ENCODE data around the gene PDE7B. TPM values are rescaled to one million over a fixed set of nuclear protein-coding genes. Genes with fewer than 3 reads are reported as not detected.

The PDE7B gene
- total RNA-seq, 1 donor from 2014 or later, result 0.05 TPM

GRCh38 chr6:135993361-135993760 is 141.9 kb downstream of the PDE7B start:
- DNase-seq (ENCODE audit: low spot score), result no peak
- H3K4me3 Mint-ChIP-seq (ENCODE audit: unreplicated experiment), result no peak overlapping the region
- TF ChIP-seq, protein P1, sequence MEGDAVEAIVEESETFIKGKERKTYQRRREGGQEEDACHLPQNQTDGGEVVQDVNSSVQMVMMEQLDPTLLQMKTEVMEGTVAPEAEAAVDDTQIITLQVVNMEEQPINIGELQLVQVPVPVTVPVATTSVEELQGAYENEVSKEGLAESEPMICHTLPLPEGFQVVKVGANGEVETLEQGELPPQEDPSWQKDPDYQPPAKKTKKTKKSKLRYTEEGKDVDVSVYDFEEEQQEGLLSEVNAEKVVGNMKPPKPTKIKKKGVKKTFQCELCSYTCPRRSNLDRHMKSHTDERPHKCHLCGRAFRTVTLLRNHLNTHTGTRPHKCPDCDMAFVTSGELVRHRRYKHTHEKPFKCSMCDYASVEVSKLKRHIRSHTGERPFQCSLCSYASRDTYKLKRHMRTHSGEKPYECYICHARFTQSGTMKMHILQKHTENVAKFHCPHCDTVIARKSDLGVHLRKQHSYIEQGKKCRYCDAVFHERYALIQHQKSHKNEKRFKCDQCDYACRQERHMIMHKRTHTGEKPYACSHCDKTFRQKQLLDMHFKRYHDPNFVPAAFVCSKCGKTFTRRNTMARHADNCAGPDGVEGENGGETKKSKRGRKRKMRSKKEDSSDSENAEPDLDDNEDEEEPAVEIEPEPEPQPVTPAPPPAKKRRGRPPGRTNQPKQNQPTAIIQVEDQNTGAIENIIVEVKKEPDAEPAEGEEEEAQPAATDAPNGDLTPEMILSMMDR (IDR thresholded peaks at IDR 0.05), result no peak
- H3K9me3 Mint-ChIP-seq (ENCODE audit: low read depth), result no peaks in the 10 kb centered on the region
- H3K27me3 Mint-ChIP-seq (ENCODE audit: low read depth), result no peaks in the 10 kb centered on the region
- H3K4me1 Mint-ChIP-seq (ENCODE audit: low read depth), result peaks cover 9% of the 10 kb centered on the region
- H3K27ac Mint-ChIP-seq (ENCODE audit: unreplicated experiment), result no peak overlapping the region
- no peaks in the 10 kb centered on the region for H3K36me3 Mint-ChIP-seq (ENCODE audit: low read depth)

DNA sequence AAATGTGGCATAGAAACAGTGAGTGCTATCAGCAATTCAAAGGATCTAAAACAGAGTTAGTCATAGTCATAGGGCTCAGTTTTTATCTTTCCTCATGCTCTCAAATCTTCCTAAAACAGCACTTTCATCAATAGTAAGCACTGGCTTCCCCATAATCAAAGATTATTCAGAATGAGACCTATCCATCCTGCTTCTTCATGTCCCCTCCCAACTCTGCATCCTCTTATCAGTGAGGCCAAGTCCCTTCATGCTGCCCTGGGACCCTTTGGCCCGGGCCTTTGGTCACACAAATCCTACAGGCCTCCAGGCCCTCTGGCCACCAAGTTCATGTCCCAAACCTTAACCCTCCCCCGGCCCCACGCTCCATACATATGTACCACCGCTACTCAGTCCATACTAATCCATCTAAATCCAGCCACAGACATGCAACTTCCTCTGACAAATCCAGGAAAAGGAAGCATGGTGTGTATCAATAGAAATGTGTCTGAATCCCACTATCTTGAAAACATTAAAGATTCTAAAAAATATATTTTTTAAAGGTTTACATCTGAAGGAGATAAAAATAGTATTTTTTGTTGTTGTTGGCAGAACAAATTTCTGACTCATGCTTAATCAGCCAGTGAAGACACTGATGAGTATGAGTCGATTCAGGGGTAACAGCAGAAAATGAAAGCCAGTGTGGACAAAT is 143.5 kb downstream of the PDE7B start:
- Mint-ChIP-seq H3K4me3 (ENCODE audit: unreplicated experiment) (no peak overlapping the region), H3K27ac (ENCODE audit: unreplicated experiment) (no peak overlapping the region), H3K9me3 (ENCODE audit: low read depth) (peaks cover 8% of the 10 kb centered on the region), H3K27me3 (ENCODE audit: low read depth) (no peaks in the 10 kb centered on the region), H3K36me3 (ENCODE audit: low read depth) (no peaks in the 10 kb centered on the region), H3K4me1 (ENCODE audit: low read depth) (peaks cover 9% of the 10 kb centered on the region)
- no peak for DNase-seq (ENCODE audit: low spot score)
- TF ChIP-seq, protein P1 (IDR thresholded peaks at IDR 0.05), result no peak

DNA sequence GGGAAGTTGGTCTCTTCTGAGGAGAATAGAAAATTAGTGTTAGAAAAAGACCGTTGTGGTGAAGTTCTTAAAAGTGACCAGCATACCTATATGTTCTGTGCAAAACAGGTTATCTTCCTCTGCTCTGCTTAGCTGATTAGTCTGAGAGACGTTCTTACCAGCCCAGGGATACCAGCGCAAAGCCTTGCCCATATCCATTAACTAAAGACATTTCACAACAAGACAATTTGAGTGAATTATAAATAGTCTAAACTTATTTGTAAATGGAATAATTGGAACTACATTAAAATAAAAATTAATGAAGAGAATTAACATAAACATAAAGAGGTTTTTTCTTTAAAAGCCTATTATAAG is 144.0 kb downstream of the PDE7B start:
- H3K4me1 Mint-ChIP-seq (ENCODE audit: low read depth), result peaks cover 9% of the 10 kb centered on the region
- no peak overlapping the region for H3K4me3 Mint-ChIP-seq (ENCODE audit: unreplicated experiment)
- peaks cover 13% of the 10 kb centered on the region for H3K9me3 Mint-ChIP-seq (ENCODE audit: low read depth)
- no peak for DNase-seq (ENCODE audit: low spot score)
- no peaks in the 10 kb centered on the region for H3K27me3 Mint-ChIP-seq (ENCODE audit: low read depth)
- H3K27ac Mint-ChIP-seq (ENCODE audit: unreplicated experiment), result no peak overlapping the region
- no peaks in the 10 kb centered on the region for H3K36me3 Mint-ChIP-seq (ENCODE audit: low read depth)
- TF ChIP-seq, protein P1 (IDR thresholded peaks at IDR 0.05), result no peak

GRCh38 chr6:135996668-135997067 is 145.2 kb downstream of the PDE7B start:
- DNase-seq (ENCODE audit: low spot score), result no peak
- Mint-ChIP-seq H3K9me3 (ENCODE audit: low read depth) (peaks cover 16% of the 10 kb centered on the region), H3K4me1 (ENCODE audit: low read depth) (peaks cover 9% of the 10 kb centered on the region), H3K27ac (ENCODE audit: unreplicated experiment) (no peak overlapping the region), H3K27me3 (ENCODE audit: low read depth) (no peaks in the 10 kb centered on the region), H3K36me3 (ENCODE audit: low read depth) (no peaks in the 10 kb centered on the region), H3K4me3 (ENCODE audit: unreplicated experiment) (no peak overlapping the region)
- TF ChIP-seq, protein P1 (IDR thresholded peaks at IDR 0.05), result no peak

DNA sequence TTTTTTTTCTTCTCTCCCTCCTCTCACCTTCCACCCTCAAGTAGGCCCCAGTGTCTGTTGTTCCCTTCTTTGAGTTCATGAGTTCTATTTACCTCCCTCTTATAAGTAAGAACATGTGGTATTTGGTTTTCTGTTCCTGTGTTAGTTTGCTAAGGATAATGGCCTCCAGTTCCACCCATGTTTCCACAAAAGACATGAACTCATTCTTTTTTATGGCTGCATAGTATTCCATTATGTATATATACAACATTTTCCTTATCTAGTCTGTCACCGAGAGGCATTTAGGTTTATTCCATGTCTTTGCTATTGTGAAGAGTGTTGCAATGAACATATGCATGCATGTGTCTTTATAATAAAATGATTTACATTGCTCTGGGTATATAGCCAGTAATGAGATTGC is 147.9 kb downstream of the PDE7B start:
- TF ChIP-seq, protein P1 (IDR thresholded peaks at IDR 0.05), result no peak
- DNase-seq (ENCODE audit: low spot score), result no peak
- Mint-ChIP-seq H3K36me3 (ENCODE audit: low read depth) (peaks cover 1% of the 10 kb centered on the region), H3K4me1 (ENCODE audit: low read depth) (peaks cover 9% of the 10 kb centered on the region), H3K27ac (ENCODE audit: unreplicated experiment) (no peak overlapping the region), H3K9me3 (ENCODE audit: low read depth) (peaks cover 19% of the 10 kb centered on the region), H3K27me3 (ENCODE audit: low read depth) (no peaks in the 10 kb centered on the region), H3K4me3 (ENCODE audit: unreplicated experiment) (no peak overlapping the region)
